ENCODE measurements around the gene TMED7. TPM values are rescaled to one million over a fixed set of nuclear protein-coding genes. Genes with fewer than 3 reads are reported as not detected.

TMED7 gene
- total RNA-seq, 1 experiment from 2014 or later, result 71.5 TPM

DNA sequence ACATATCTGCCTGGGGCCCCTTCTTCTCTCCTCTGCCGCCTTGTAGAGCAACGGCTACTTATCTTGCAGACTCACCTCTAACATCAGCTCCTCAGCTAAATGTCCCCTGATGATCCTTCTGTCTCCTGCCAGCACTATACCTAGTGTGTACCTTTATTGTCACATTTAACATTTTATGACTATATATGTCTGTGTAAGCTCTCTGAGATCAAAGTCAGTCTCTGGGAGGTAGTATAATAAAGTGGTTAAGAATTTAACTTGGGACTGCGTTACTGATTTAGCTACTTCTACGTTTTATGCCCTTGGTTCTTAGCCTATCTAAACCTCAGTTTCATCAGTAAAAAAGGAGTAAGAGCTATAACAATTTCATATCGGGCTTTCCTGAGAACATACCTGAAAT is 2.2 kb downstream of the TMED7 start:
- POLR2A ChIA-PET, result no interaction called here
- no peak overlapping the region for H3K4me3 ChIP-seq (ENCODE audit: low read depth, low read length)
- no TSS peak for BruUV-seq (replicated peaks)
- H3K9me3 ChIP-seq, result no peaks in the 10 kb centered on the region
- peaks cover 13% of the 10 kb centered on the region; the same call in 1 of the 2 replicates for H3K4me1 ChIP-seq
- intact Hi-C loops (cut with micrococcal nuclease; ENCODE audit: unreplicated experiment), result no loop called here
- H3K4me1 Mint-ChIP-seq (ENCODE audit: low read depth, unreplicated experiment), result no peaks in the 10 kb centered on the region
- H3K36me3 Mint-ChIP-seq (ENCODE audit: insufficient read depth, unreplicated experiment), result peaks cover 19% of the 10 kb centered on the region
- TF ChIP-seq, protein P1, sequence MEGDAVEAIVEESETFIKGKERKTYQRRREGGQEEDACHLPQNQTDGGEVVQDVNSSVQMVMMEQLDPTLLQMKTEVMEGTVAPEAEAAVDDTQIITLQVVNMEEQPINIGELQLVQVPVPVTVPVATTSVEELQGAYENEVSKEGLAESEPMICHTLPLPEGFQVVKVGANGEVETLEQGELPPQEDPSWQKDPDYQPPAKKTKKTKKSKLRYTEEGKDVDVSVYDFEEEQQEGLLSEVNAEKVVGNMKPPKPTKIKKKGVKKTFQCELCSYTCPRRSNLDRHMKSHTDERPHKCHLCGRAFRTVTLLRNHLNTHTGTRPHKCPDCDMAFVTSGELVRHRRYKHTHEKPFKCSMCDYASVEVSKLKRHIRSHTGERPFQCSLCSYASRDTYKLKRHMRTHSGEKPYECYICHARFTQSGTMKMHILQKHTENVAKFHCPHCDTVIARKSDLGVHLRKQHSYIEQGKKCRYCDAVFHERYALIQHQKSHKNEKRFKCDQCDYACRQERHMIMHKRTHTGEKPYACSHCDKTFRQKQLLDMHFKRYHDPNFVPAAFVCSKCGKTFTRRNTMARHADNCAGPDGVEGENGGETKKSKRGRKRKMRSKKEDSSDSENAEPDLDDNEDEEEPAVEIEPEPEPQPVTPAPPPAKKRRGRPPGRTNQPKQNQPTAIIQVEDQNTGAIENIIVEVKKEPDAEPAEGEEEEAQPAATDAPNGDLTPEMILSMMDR (IDR thresholded peaks at IDR 0.05; ENCODE audit: insufficient read depth in 1 of 2, low read depth in 1 of 2, low read length in 1 of 2, severe bottlenecking in 1 of 2, unreplicated experiment in 1 of 2), result no peak
- H3K9me3 Mint-ChIP-seq (ENCODE audit: unreplicated experiment), result no peaks in the 10 kb centered on the region
- H3K4me3 Mint-ChIP-seq (ENCODE audit: unreplicated experiment), result no peak overlapping the region
- H3K27me3 Mint-ChIP-seq (ENCODE audit: insufficient read depth, unreplicated experiment), result no peaks in the 10 kb centered on the region
- H3K27me3 ChIP-seq (replicated peaks; ENCODE audit: control insufficient read depth, insufficient read depth, low read length), result no peaks in the 10 kb centered on the region
- no peak overlapping the region for H3K27ac Mint-ChIP-seq (ENCODE audit: unreplicated experiment)
- H3K36me3 ChIP-seq (ENCODE audit: control insufficient read depth, insufficient read depth, low read length), result no peaks in the 10 kb centered on the region; the same call in 1 of the 2 replicates
- CTCF ChIA-PET, result no interaction called here
- DNase-seq, result no peak

DNA sequence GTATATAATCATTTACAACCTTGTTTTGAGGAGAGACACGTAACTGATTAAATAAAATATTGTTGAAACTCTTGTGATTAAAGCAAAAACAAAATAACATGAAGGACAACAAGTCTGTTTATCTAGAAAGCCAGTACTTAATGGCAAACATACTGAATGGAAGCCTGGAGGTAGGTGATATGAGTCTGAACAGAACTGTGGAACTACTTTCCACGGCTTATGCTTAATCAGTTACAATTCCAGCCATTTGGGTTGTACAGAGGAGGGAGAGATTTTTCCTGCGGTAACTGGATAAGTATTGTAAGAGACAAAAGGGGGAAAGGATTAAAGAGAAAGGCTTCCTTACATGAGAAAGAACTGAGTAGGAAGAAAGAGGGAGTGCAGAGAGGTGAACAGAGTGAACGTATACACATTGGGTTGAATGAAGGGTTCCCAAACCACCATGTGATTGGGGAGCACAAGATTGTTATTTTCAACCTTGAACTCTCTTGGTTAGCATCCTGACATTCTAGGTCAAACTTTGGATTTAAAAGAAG is 4.4 kb downstream of the TMED7 start:
- TF ChIP-seq, protein P1 (IDR thresholded peaks at IDR 0.05; ENCODE audit: insufficient read depth in 1 of 2, low read depth in 1 of 2, low read length in 1 of 2, severe bottlenecking in 1 of 2, unreplicated experiment in 1 of 2), result no peak
- H3K4me3 ChIP-seq (ENCODE audit: low read depth, low read length), result no peak overlapping the region
- no peaks in the 10 kb centered on the region; the same call in 1 of the 2 replicates for H3K36me3 ChIP-seq (ENCODE audit: control insufficient read depth, insufficient read depth, low read length)
- H3K4me1 Mint-ChIP-seq (ENCODE audit: low read depth, unreplicated experiment), result no peaks in the 10 kb centered on the region
- BruUV-seq (replicated peaks), result no TSS peak
- ChIA-PET POLR2A (no interaction called here), CTCF (no interaction called here)
- H3K27me3 ChIP-seq (replicated peaks; ENCODE audit: control insufficient read depth, insufficient read depth, low read length), result no peaks in the 10 kb centered on the region
- intact Hi-C loops (cut with micrococcal nuclease; ENCODE audit: unreplicated experiment), result no loop called here
- no peak overlapping the region for H3K27ac Mint-ChIP-seq (ENCODE audit: unreplicated experiment)
- no peaks in the 10 kb centered on the region for H3K9me3 ChIP-seq
- H3K4me3 Mint-ChIP-seq (ENCODE audit: unreplicated experiment), result no peak overlapping the region
- no peak for DNase-seq
- peaks cover 13% of the 10 kb centered on the region; the same call in 1 of the 2 replicates for H3K4me1 ChIP-seq
- peaks cover 36% of the 10 kb centered on the region for H3K36me3 Mint-ChIP-seq (ENCODE audit: insufficient read depth, unreplicated experiment)
- H3K27me3 Mint-ChIP-seq (ENCODE audit: insufficient read depth, unreplicated experiment), result no peaks in the 10 kb centered on the region
- H3K9me3 Mint-ChIP-seq (ENCODE audit: unreplicated experiment), result no peaks in the 10 kb centered on the region

DNA sequence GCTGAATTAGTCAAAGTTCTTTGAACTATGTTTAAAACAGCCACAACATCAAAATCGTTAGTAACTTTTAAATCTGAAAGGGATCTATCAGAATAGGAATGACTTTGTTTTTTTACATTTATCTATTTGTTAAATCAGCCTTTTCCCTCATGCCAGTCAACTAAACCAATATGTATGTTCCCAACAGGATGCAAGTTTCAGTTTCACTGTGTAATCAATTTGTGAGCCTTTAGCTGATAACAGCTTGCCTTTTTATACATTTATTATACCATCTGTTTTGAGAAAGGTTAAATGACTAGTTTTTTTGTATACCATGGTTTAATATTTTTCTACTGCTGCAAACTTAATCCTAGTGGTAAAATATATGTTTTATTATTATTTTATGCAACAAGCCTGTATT is 8.9 kb downstream of the TMED7 start:
- Mint-ChIP-seq H3K27ac (ENCODE audit: unreplicated experiment) (no peak overlapping the region), H3K27me3 (ENCODE audit: insufficient read depth, unreplicated experiment) (no peaks in the 10 kb centered on the region), H3K36me3 (ENCODE audit: insufficient read depth, unreplicated experiment) (peaks cover 43% of the 10 kb centered on the region), H3K9me3 (ENCODE audit: unreplicated experiment) (no peaks in the 10 kb centered on the region), H3K4me3 (ENCODE audit: unreplicated experiment) (no peak overlapping the region), H3K4me1 (ENCODE audit: low read depth, unreplicated experiment) (no peaks in the 10 kb centered on the region)
- BruUV-seq (replicated peaks), result no TSS peak
- Histone ChIP-seq H3K36me3 (ENCODE audit: control insufficient read depth, insufficient read depth, low read length) (no peaks in the 10 kb centered on the region; the same call in 1 of the 2 replicates), H3K9me3 (no peaks in the 10 kb centered on the region), H3K27me3 (replicated peaks; ENCODE audit: control insufficient read depth, insufficient read depth, low read length) (no peaks in the 10 kb centered on the region), H3K4me3 (ENCODE audit: low read depth, low read length) (no peak overlapping the region), H3K4me1 (no peaks in the 10 kb centered on the region)
- ChIA-PET CTCF (no interaction called here), POLR2A (no interaction called here)
- DNase-seq, result no peak
- TF ChIP-seq, protein P1 (IDR thresholded peaks at IDR 0.05; ENCODE audit: insufficient read depth in 1 of 2, low read depth in 1 of 2, low read length in 1 of 2, severe bottlenecking in 1 of 2, unreplicated experiment in 1 of 2), result no peak
- intact Hi-C loops (cut with micrococcal nuclease; ENCODE audit: unreplicated experiment), result no loop called here
